ENCODE results near the gene RELN. TPM values are rescaled to one million over a fixed set of nuclear protein-coding genes. Genes with fewer than 3 reads are reported as not detected.

The RELN gene
- total and polyA plus RNA-seq, 9 of the 15 experiments (the other 6 are each of a cell fraction or from before 2014, with no cell fraction given), result 12.9 to 43.2 (median 18.1) TPM

DNA sequence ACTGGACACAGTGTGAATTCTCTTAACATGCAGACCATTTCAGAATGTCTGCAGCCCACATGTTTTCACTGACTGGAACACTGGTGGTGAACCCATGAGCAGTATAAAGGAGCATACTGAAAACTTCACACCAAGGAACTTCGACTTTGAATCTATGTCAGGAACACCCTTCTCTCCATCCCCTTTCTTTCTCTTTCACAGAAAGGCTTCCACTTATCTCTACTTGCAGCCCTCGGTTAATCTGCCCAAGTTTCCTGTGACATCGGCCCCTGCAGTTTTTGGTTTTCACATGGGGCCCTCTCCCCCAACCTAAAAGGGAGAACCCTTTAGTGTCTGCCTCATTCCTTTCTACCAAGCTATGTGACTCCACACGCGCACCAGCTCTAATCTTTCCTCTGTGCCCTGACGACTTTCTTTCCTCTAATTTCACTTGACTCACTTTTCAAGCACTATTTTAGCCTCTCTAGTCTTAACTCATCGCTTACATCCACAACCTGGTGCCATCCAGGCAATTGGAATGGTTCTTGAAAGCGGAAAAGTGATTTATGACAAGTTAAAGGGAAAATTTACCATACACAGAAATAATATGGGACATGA, 70.1 kb downstream of the RELN start (continued):
- TF ChIP-seq, protein P1, sequence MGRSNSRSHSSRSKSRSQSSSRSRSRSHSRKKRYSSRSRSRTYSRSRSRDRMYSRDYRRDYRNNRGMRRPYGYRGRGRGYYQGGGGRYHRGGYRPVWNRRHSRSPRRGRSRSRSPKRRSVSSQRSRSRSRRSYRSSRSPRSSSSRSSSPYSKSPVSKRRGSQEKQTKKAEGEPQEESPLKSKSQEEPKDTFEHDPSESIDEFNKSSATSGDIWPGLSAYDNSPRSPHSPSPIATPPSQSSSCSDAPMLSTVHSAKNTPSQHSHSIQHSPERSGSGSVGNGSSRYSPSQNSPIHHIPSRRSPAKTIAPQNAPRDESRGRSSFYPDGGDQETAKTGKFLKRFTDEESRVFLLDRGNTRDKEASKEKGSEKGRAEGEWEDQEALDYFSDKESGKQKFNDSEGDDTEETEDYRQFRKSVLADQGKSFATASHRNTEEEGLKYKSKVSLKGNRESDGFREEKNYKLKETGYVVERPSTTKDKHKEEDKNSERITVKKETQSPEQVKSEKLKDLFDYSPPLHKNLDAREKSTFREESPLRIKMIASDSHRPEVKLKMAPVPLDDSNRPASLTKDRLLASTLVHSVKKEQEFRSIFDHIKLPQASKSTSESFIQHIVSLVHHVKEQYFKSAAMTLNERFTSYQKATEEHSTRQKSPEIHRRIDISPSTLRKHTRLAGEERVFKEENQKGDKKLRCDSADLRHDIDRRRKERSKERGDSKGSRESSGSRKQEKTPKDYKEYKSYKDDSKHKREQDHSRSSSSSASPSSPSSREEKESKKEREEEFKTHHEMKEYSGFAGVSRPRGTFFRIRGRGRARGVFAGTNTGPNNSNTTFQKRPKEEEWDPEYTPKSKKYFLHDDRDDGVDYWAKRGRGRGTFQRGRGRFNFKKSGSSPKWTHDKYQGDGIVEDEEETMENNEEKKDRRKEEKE (IDR thresholded peaks at IDR 0.05; ENCODE audit: borderline replicate concordance in 1 of 2, control insufficient read depth in 1 of 2, low read depth in 2 of 2, low read length in 1 of 2), result 0 out of 4 replicates have a peak, but pooled peaks of 1 of the 2 experiments have one; percentile 42
- TF ChIP-seq ZNF274 (IDR thresholded peaks at IDR 0.05; ENCODE audit: borderline replicate concordance, low read depth, low read length), result peak; percentile 43; the same call in 1 of the 2 replicates
- TF ChIP-seq LCOR (CRISPR knock-in tag; IDR thresholded peaks at IDR 0.05), result peak; percentile 98
- TF ChIP-seq, protein P2, sequence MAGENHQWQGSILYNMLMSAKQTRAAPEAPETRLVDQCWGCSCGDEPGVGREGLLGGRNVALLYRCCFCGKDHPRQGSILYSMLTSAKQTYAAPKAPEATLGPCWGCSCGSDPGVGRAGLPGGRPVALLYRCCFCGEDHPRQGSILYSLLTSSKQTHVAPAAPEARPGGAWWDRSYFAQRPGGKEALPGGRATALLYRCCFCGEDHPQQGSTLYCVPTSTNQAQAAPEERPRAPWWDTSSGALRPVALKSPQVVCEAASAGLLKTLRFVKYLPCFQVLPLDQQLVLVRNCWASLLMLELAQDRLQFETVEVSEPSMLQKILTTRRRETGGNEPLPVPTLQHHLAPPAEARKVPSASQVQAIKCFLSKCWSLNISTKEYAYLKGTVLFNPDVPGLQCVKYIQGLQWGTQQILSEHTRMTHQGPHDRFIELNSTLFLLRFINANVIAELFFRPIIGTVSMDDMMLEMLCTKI (IDR thresholded peaks at IDR 0.05; ENCODE audit: partially characterized antibody), result no peak
- peak in 1 of 2 experiments; percentile 42; a peak in 2 of 4 replicates for TF ChIP-seq NRF1 (conservative IDR thresholded peaks at IDR 0.05 in 1 of 2, IDR thresholded peaks at IDR 0.05 in 1 of 2)
- TF ChIP-seq TCF3 (CRISPR knock-in tag; IDR thresholded peaks at IDR 0.05), result peak; percentile 92
- no peak for TF ChIP-seq ZNF354B (CRISPR knock-in tag; IDR thresholded peaks at IDR 0.05)
- TF ChIP-seq ETV1 (tag; conservative IDR thresholded peaks at IDR 0.05; ENCODE audit: low read depth), result peak; percentile 79
- TF ChIP-seq, protein P3, sequence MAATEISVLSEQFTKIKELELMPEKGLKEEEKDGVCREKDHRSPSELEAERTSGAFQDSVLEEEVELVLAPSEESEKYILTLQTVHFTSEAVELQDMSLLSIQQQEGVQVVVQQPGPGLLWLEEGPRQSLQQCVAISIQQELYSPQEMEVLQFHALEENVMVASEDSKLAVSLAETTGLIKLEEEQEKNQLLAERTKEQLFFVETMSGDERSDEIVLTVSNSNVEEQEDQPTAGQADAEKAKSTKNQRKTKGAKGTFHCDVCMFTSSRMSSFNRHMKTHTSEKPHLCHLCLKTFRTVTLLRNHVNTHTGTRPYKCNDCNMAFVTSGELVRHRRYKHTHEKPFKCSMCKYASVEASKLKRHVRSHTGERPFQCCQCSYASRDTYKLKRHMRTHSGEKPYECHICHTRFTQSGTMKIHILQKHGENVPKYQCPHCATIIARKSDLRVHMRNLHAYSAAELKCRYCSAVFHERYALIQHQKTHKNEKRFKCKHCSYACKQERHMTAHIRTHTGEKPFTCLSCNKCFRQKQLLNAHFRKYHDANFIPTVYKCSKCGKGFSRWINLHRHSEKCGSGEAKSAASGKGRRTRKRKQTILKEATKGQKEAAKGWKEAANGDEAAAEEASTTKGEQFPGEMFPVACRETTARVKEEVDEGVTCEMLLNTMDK (IDR thresholded peaks at IDR 0.05; ENCODE audit: borderline replicate concordance, insufficient read depth, low read depth, low read length, poor library complexity, severe bottlenecking), result no peak
- no peak for TF ChIP-seq BCL6 (CRISPR knock-in tag; IDR thresholded peaks at IDR 0.05)
- TF ChIP-seq, protein P4, sequence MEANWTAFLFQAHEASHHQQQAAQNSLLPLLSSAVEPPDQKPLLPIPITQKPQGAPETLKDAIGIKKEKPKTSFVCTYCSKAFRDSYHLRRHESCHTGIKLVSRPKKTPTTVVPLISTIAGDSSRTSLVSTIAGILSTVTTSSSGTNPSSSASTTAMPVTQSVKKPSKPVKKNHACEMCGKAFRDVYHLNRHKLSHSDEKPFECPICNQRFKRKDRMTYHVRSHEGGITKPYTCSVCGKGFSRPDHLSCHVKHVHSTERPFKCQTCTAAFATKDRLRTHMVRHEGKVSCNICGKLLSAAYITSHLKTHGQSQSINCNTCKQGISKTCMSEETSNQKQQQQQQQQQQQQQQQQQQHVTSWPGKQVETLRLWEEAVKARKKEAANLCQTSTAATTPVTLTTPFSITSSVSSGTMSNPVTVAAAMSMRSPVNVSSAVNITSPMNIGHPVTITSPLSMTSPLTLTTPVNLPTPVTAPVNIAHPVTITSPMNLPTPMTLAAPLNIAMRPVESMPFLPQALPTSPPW (CRISPR knock-in tag; IDR thresholded peaks at IDR 0.05), result peak; percentile 68
- TF ChIP-seq CCNT2 (IDR thresholded peaks at IDR 0.05; ENCODE audit: borderline replicate concordance, extremely low read depth, insufficient read length, low read depth, low read length), result peak; percentile 31
- peak; percentile 49 for TF ChIP-seq RBBP5 (IDR thresholded peaks at IDR 0.05; ENCODE audit: borderline replicate concordance, insufficient read depth, low read length, poor library complexity, severe bottlenecking)
